GM18861 (cell line): ENCODE data around the gene UNC93B1.
"Not testable (repeated sequence)": the region's sequence is repeated elsewhere in the genome, so short reads cannot be mapped to it uniquely, and the experiment has no call there.

ENCODE experiments used
- ATAC-seq: cut with Tn5 transposase; IDR thresholded peaks from one replicate; pipeline ENCODE4 v1.9.1; 2021; ENCODE audit not compliant: unreplicated experiment

Gene UNC93B1

DNA sequence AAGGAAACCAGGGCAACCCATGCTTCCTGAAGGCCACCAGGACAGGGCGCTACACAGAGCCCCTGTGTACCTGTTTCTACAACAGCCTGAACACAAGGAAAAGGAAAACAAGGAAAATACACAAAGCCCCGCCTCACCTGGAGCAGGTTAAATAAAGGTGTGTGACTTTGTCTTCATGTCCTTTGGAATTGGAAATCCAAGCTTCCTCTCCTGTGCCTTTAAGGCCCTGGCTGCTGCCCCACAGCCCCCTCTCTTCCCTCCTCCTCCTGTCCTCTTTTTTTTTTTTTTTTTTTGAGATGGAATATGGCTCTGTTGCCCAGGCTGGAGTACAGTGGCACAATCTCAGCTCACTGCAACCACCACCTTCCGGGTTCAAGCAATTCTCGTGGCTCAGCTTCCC is 57.5 kb downstream of the UNC93B1 start:
- not testable (repeated sequence) for ATAC-seq

DNA sequence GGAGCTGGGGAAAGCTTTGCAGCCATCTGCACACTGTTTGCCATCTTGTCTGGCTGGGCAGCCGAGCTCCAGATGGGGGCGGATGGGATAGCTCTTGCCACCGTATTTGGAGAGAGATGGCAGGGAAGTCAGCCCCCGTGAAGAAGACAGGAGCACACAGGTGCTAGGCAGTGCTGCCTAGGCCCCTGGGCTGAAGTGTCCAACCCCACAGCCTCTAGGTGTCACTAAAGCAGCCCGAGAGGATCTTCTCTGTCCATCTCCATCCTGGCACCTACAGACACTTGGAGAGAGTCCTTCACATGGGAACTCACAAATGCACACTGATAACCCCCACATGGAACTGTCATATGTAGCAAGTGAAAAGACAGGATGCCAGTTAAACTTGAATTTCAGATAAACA is 60.5 kb downstream of the UNC93B1 start:
- ATAC-seq, result not testable (repeated sequence)
